Right lobe of liver (tissue), 6 donors: ENCODE measurements around the gene USP16. TPM values are rescaled to one million over a fixed set of nuclear protein-coding genes. Genes with fewer than 3 reads are reported as not detected.

Source experiments
- ATAC-seq, 4 donors: fragments of 200-7000 bp; cut with Tn5 transposase; one replicate each; pipeline ENCODE4 v1.9.1; 2020; ENCODE audit warnings: mild to moderate bottlenecking in 4 of 4, moderate library complexity in 4 of 4
- DNase-seq, 3 donors: peaks; one replicate each; pipeline ENCODE4 v3.0.0-alpha.2; 2020
- H3K27ac ChIP-seq, 3 donors: fragments of 200-600 bp; one replicate each; pipeline ENCODE4 v1.8.0; 2022
- H3K27me3 ChIP-seq, 2 donors: fragments of 200-600 bp; one replicate each; pipeline ENCODE4 v1.8.0; 2022
- H3K36me3 ChIP-seq, 4 donors: fragments of 200-600 bp; sonication (generic) in 1 of 4; one replicate each; pipeline versions ENCODE4 v1.5.1 to v1.8.0; 2017 to 2022; ENCODE audit warnings: control low read depth in 1 of 4
- H3K4me1 ChIP-seq, 4 donors: fragments of 200-600 bp; sonication (generic) in 1 of 4; one replicate each; pipeline versions ENCODE4 v1.5.1 to v1.8.0; 2017 to 2022; ENCODE audit warnings: control low read depth in 1 of 4
- H3K4me3 ChIP-seq, 3 donors: fragments of 200-600 bp; one replicate each; pipeline ENCODE4 v1.8.0; 2022
- H3K9me3 ChIP-seq, 4 donors: fragments of 200-600 bp; sonication (generic) in 1 of 4; one replicate each; pipeline versions ENCODE4 v1.5.1 to v1.8.0; 2017 to 2022; ENCODE audit warnings: control low read depth in 1 of 4
- CTCF ChIP-seq, 4 donors: fragments of 200-600 bp in 3 of 4; fragments of 450-650 bp in 1 of 4; IDR thresholded peaks; one replicate each; pipeline versions ENCODE4 v1.5.1 to v1.8.0; 2016 to 2022; ENCODE audit warnings: antibody characterized with exemption in 4 of 4, mild to moderate bottlenecking in 2 of 4
- POLR2A ChIP-seq: fragments of 450-650 bp; IDR thresholded peaks from one replicate; pipeline ENCODE4 v1.6.1; 2017; ENCODE audit warnings: antibody characterized with exemption, mild to moderate bottlenecking
- WGBS: methylation state at CpG from one replicate; pipeline ENCODE4 v1.1.6; 2018; ENCODE audit warnings: low coverage, low lambda C conversion rate; ENCODE audit not compliant: insufficient coverage; ENCODE audit errors: missing lambda C conversion rate; 5-methylcytosine and 5-hydroxymethylcytosine counted together
- intact Hi-C, 2 donors: fragments of 100-400 bp; cut with DNase I; formaldehyde crosslinking; loops; one replicate each; pipeline versions ENCODE4 v1.11.2 to v1.14.1; 2022
- total RNA-seq, 6 experiments: library from RNA; depleted of rRNA in 2 of 6; stranded (reverse); fragments of >200 nt in 2 of 6; fragmentation: NEBNext Ultra II Directional in 3 of 6; extraction: Animal tissue kit (Norgen Biotek cat#: 25700) in 3 of 6; gene quantifications; one replicate each; pipeline versions ENCODE4 v1.1.0 to v1.2.4, GENCODE V29; 2016 to 2023
- donor health status: DM: no; HTN: yes; CAD: no.
- donor health status: DM: no; HTN: no; CAD: no.
- donor health status: DM: no; HTN: no; CAD: no.
- donor health status: DM: no; HTN: yes; CAD: no.
- donor health status: DM: no; HTN: yes; CAD: no.

Gene USP16
- total RNA-seq, 6 experiments from 2014 or later = 14.1 to 20.5 (median 17.4) TPM

- Histone ChIP-seq H3K4me3 (no peak overlapping the region), H3K36me3 (no peaks in the 10 kb centered on the region), H3K27ac (no peak overlapping the region), H3K9me3 (no peaks in the 10 kb centered on the region), H3K27me3 (no peaks in the 10 kb centered on the region), H3K4me1 (peaks cover 0 to 13% (median 4%) of the 10 kb centered on the region in 4 donors)
- ATAC-seq (no peak), DNase-seq (no peak)
- 78% methylated on average over 2 of the region's 2 CpGs for WGBS
- TF ChIP-seq CTCF (IDR thresholded peaks at IDR 0.05) = no peak
- TF ChIP-seq POLR2A = no peak
- intact Hi-C loops = no loop called here
Measured at GRCh38 chr21:29098156-29098555, 73.7 kb downstream of the USP16 start.

- Histone ChIP-seq H3K27me3 (no peaks in the 10 kb centered on the region), H3K27ac (peak overlapping the region in 1 of 3 donors; percentile 31), H3K4me3 (no peak overlapping the region), H3K4me1 (peaks cover 0 to 5% (median 0%) of the 10 kb centered on the region in 4 donors), H3K36me3 (no peaks in the 10 kb centered on the region), H3K9me3 (no peaks in the 10 kb centered on the region)
- intact Hi-C loops = no loop called here
- DNase-seq = no peak
- TF ChIP-seq CTCF (IDR thresholded peaks at IDR 0.05) (no peak), POLR2A (no peak)
- 71% methylated on average over 2 of the region's 2 CpGs for WGBS
- ATAC-seq = peak; percentile 40 to 91 (median 76)
Measured at GRCh38 chr21:29102791-29103257, 78.4 kb downstream of the USP16 start.

Other genes with a start within 250 kb of the USP16 start
- 10 to 100 TPM; 10.7 to 13.9 (median 12.7) TPM for gene LTN1, start 31.8 kb upstream of the USP16 start, total RNA-seq
- gene RWDD2B, start 5.3 kb upstream of the USP16 start, total RNA-seq = 10 to 100 TPM; 11.6 to 22.0 (median 14.7) TPM
- gene CCT8, start 49.0 kb downstream of the USP16 start, total RNA-seq = 10 to 100 TPM; 34.3 to 83.1 (median 55.0) TPM
- gene MAP3K7CL, start 106.0 kb downstream of the USP16 start, total RNA-seq = 1 to 10 TPM; 2.0 to 3.5 (median 2.8) TPM